Measurements from ENCODE around the gene SORCS2.

Gene SORCS2

DNA sequence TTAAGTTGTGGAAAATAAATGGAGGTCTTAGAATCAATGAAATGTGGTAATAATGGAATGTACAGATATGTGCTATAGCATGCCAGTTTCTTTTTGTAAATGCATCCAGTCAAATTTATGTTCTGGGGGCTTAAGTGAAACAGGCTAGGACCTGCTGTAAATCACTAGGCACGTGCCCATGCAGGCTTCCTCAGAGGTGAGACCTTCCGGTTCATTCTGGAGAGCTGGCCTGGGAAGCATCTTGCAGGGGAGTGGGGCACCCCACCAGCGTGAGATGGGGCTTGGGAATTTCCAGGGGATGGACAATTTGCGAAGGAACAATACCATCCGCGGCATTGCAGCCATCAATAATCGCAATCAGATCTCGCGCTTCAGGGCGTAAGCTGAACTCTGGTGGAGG is 80.1 kb downstream of the SORCS2 start:
- H3K36me3 ChIP-seq (ENCODE audit: control insufficient read depth, insufficient read depth, low read length): no peaks in the 10 kb centered on the region
- peaks cover 5% of the 10 kb centered on the region for H3K27me3 ChIP-seq (replicated peaks; ENCODE audit: control insufficient read depth, insufficient read depth, low read length)
- TF ChIP-seq CTCF (IDR thresholded peaks at IDR 0.05; ENCODE audit: insufficient read depth, low read length, poor library complexity, severe bottlenecking): no peak
- no peak for DNase-seq (ENCODE audit: extremely low read depth, insufficient read length)
- H3K4me3 ChIP-seq (replicated peaks; ENCODE audit: low read depth, low read length): no peak overlapping the region

DNA sequence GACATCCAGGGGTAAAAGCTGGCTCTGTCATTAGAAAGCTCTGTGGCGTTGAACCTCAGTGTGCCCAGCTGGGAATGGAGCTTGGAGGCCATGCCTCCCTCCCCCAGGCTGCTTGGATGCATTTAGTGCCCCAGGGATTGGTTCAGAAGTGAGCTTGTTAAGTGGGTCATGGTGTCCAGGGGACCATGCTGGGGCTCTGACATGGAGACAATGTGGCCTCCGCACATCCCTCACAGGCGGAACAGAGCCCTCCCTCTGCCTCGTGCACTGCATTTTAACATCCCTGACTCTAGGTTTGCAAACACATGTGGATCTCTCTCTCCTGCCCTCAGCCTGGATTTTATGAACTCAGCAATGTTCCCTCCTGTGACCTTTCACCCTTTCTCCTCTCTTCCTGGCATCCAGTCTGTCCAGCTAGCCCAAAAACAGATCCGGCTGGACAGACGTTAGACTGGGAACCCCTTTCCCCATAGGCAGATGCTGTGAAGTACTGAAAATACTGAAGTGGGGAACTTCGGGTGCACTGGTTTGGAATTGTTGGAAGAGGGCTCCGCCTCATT is 81.5 kb downstream of the SORCS2 start:
- Histone ChIP-seq H3K27me3 (replicated peaks; ENCODE audit: control insufficient read depth, insufficient read depth, low read length) (peaks cover 2% of the 10 kb centered on the region), H3K4me3 (replicated peaks; ENCODE audit: low read depth, low read length) (no peak overlapping the region), H3K36me3 (ENCODE audit: control insufficient read depth, insufficient read depth, low read length) (no peaks in the 10 kb centered on the region)
- no peak for DNase-seq (ENCODE audit: extremely low read depth, insufficient read length)
- no peak for TF ChIP-seq CTCF (IDR thresholded peaks at IDR 0.05; ENCODE audit: insufficient read depth, low read length, poor library complexity, severe bottlenecking)

- Histone ChIP-seq H3K27me3 (replicated peaks; ENCODE audit: control insufficient read depth, insufficient read depth, low read length) (peaks cover 2% of the 10 kb centered on the region), H3K36me3 (ENCODE audit: control insufficient read depth, insufficient read depth, low read length) (no peaks in the 10 kb centered on the region), H3K4me3 (replicated peaks; ENCODE audit: low read depth, low read length) (no peak overlapping the region)
- no peak for TF ChIP-seq CTCF (IDR thresholded peaks at IDR 0.05; ENCODE audit: insufficient read depth, low read length, poor library complexity, severe bottlenecking)
- no peak for DNase-seq (ENCODE audit: extremely low read depth, insufficient read length)
Observed at GRCh38 chr4:7275067-7275466, 82.7 kb downstream of the SORCS2 start.

- no peaks in the 10 kb centered on the region for H3K36me3 ChIP-seq (ENCODE audit: control insufficient read depth, insufficient read depth, low read length)
- TF ChIP-seq CTCF (IDR thresholded peaks at IDR 0.05; ENCODE audit: insufficient read depth, low read length, poor library complexity, severe bottlenecking): no peak
- DNase-seq (ENCODE audit: extremely low read depth, insufficient read length): no peak
- peaks cover 2% of the 10 kb centered on the region for H3K27me3 ChIP-seq (replicated peaks; ENCODE audit: control insufficient read depth, insufficient read depth, low read length)
- no peak overlapping the region for H3K4me3 ChIP-seq (replicated peaks; ENCODE audit: low read depth, low read length)
Observed at GRCh38 chr4:7275490-7276154, 83.3 kb downstream of the SORCS2 start.

- Histone ChIP-seq H3K27me3 (replicated peaks; ENCODE audit: control insufficient read depth, insufficient read depth, low read length) (no peaks in the 10 kb centered on the region; the same call in 1 of the 2 replicates), H3K4me3 (replicated peaks; ENCODE audit: low read depth, low read length) (no peak overlapping the region), H3K36me3 (ENCODE audit: control insufficient read depth, insufficient read depth, low read length) (no peaks in the 10 kb centered on the region)
- no peak for DNase-seq (ENCODE audit: extremely low read depth, insufficient read length)
- TF ChIP-seq CTCF (IDR thresholded peaks at IDR 0.05; ENCODE audit: insufficient read depth, low read length, poor library complexity, severe bottlenecking): no peak
Observed at GRCh38 chr4:7276515-7276914, 84.2 kb downstream of the SORCS2 start.

Data from GM06990 (cell line).